HEK293 (cell line): Measurements from ENCODE around the gene IDI2.

Source experiments
- CTCF ChIA-PET: fragments of 350-600 bp; formaldehyde crosslinking; extraction: SDS; loops from one replicate; lab custom pipeline; 2021; ENCODE audit warnings: antibody characterized with exemption; lab: Yijun Ruan, JAX
- POLR2A ChIA-PET: fragments of 300-600 bp; formaldehyde crosslinking; extraction: SDS; loops from one replicate; lab custom pipeline; 2020; ENCODE audit warnings: antibody characterized with exemption, inconsistent platforms; lab: Yijun Ruan, JAX
- H3K27ac ChIP-seq: fragments of 200-500 bp; sonication (Bioruptor generic); 2 replicates; pipeline ENCODE4 v1.5.1; 2014; ENCODE audit warnings: low read depth, low read length, control low read depth, inconsistent platforms; ENCODE audit errors: extremely low read depth
- H3K36me3 ChIP-seq, 2 experiments: fragments of 200-500 bp in 1 of 2; sonication (Bioruptor generic) in 1 of 2; 1 replicate in 1 of 2; 2 replicates in 1 of 2; pipeline ENCODE4 v1.5.1; 2014 to 2017; ENCODE audit warnings: inconsistent platforms in 2 of 2, low read length in 2 of 2; ENCODE audit not compliant: control insufficient read depth in 2 of 2, insufficient read depth in 1 of 2
- H3K4me1 ChIP-seq: fragments of 200-500 bp; sonication (Bioruptor generic); 2 replicates; pipeline ENCODE4 v1.5.1; 2014; ENCODE audit warnings: mild to moderate bottlenecking, low read length, inconsistent platforms; ENCODE audit not compliant: control insufficient read depth, insufficient read depth
- H3K4me3 ChIP-seq: 2 replicates; pipeline ENCODE4 v1.5.1; 2011; ENCODE audit warnings: low read depth, mild to moderate bottlenecking, control low read depth, low read length, moderate library complexity
- H3K9me3 ChIP-seq: fragments of 200-500 bp; sonication (Bioruptor generic); 2 replicates; pipeline ENCODE4 v1.5.1; 2014; ENCODE audit warnings: low read depth, low read length, inconsistent platforms; ENCODE audit not compliant: control insufficient read depth, insufficient read depth
- CTCF ChIP-seq: fragments of 450-650 bp; formaldehyde crosslinking; IDR thresholded peaks from 2 replicates; pipeline ENCODE4 v1.5.1; 2016; ENCODE audit warnings: missing biosample characterization, missing genetic modification characterization
- EGR2 ChIP-seq: fragments of 450-650 bp; formaldehyde crosslinking; IDR thresholded peaks from 2 replicates; pipeline ENCODE4 v1.5.1; 2016; ENCODE audit warnings: low read depth, missing biosample characterization, missing genetic modification characterization
- GLIS1 ChIP-seq: fragments of 450-650 bp; formaldehyde crosslinking; IDR thresholded peaks from 2 replicates; pipeline ENCODE4 v1.5.1; 2016; ENCODE audit warnings: missing biosample characterization, missing genetic modification characterization
- GLIS2 ChIP-seq: fragments of 450-650 bp; formaldehyde crosslinking; IDR thresholded peaks from 2 replicates; pipeline ENCODE4 v1.5.1; 2016; ENCODE audit warnings: missing biosample characterization, missing genetic modification characterization
- IKZF3 ChIP-seq: fragments of 450-650 bp; IDR thresholded peaks from 2 replicates; pipeline ENCODE4 v1.5.0; 2018; ENCODE audit warnings: missing biosample characterization, mild to moderate bottlenecking, missing genetic modification characterization, moderate library complexity
- OSR2 ChIP-seq: fragments of 450-650 bp; formaldehyde crosslinking; IDR thresholded peaks from 2 replicates; pipeline ENCODE4 v1.5.1; 2016; ENCODE audit warnings: missing biosample characterization, missing genetic modification characterization
- SCRT2 ChIP-seq: fragments of 450-650 bp; formaldehyde crosslinking; IDR thresholded peaks from 2 replicates; pipeline ENCODE4 v1.5.1; 2016; ENCODE audit warnings: missing biosample characterization, missing genetic modification characterization
- ZBTB20 ChIP-seq: fragments of 450-650 bp; formaldehyde crosslinking; IDR thresholded peaks from 2 replicates; pipeline ENCODE4 v1.5.1; 2016; ENCODE audit warnings: missing biosample characterization, missing genetic modification characterization
- ZFP41 ChIP-seq: fragments of 450-650 bp; formaldehyde crosslinking; IDR thresholded peaks from 2 replicates; pipeline ENCODE4 v1.5.1; 2016; ENCODE audit warnings: missing biosample characterization, missing genetic modification characterization, borderline replicate concordance
- ZNF138 ChIP-seq: fragments of 450-650 bp; formaldehyde crosslinking; IDR thresholded peaks from 2 replicates; pipeline ENCODE4 v1.5.1; 2016; ENCODE audit warnings: missing biosample characterization, missing genetic modification characterization, borderline replicate concordance
- ZNF169 ChIP-seq: fragments of 450-650 bp; formaldehyde crosslinking; IDR thresholded peaks from 2 replicates; pipeline ENCODE4 v1.5.1; 2016; ENCODE audit warnings: missing biosample characterization, missing genetic modification characterization
- ZNF2 ChIP-seq: fragments of 450-650 bp; formaldehyde crosslinking; IDR thresholded peaks from 2 replicates; pipeline ENCODE4 v1.5.1; 2016; ENCODE audit warnings: missing biosample characterization, missing genetic modification characterization
- ZNF266 ChIP-seq: fragments of 450-650 bp; formaldehyde crosslinking; IDR thresholded peaks from 2 replicates; pipeline ENCODE4 v1.5.1; 2016; ENCODE audit warnings: missing biosample characterization, missing genetic modification characterization, low read depth
- ZNF354C ChIP-seq: fragments of 450-650 bp; formaldehyde crosslinking; IDR thresholded peaks from 2 replicates; pipeline ENCODE4 v1.5.1; 2016; ENCODE audit warnings: missing biosample characterization, missing genetic modification characterization, low read depth, borderline replicate concordance
- ZNF366 ChIP-seq: fragments of 450-650 bp; formaldehyde crosslinking; conservative IDR thresholded peaks from 2 replicates; pipeline ENCODE4 v1.5.1; 2016; ENCODE audit warnings: missing biosample characterization, missing genetic modification characterization
- ZNF530 ChIP-seq: fragments of 450-650 bp; formaldehyde crosslinking; IDR thresholded peaks from 2 replicates; pipeline ENCODE4 v1.5.1; 2016; ENCODE audit warnings: low read depth, missing biosample characterization, missing genetic modification characterization
- ZNF585B ChIP-seq: fragments of 450-650 bp; formaldehyde crosslinking; IDR thresholded peaks from 2 replicates; pipeline ENCODE4 v1.5.1; 2016; ENCODE audit warnings: missing biosample characterization, missing genetic modification characterization
- ZNF639 ChIP-seq: fragments of 450-650 bp; formaldehyde crosslinking; IDR thresholded peaks from 2 replicates; pipeline ENCODE4 v1.5.1; 2016; ENCODE audit warnings: missing biosample characterization, missing genetic modification characterization
- ZNF701 ChIP-seq: fragments of 450-650 bp; formaldehyde crosslinking; IDR thresholded peaks from 2 replicates; pipeline ENCODE4 v1.5.1; 2016; ENCODE audit warnings: missing biosample characterization, missing genetic modification characterization
- ZNF704 ChIP-seq: fragments of 450-650 bp; formaldehyde crosslinking; IDR thresholded peaks from 2 replicates; pipeline ENCODE4 v1.5.1; 2016; ENCODE audit warnings: missing biosample characterization, missing genetic modification characterization
- ZSCAN4 ChIP-seq: fragments of 450-650 bp; formaldehyde crosslinking; IDR thresholded peaks from 2 replicates; pipeline ENCODE4 v1.5.1; 2017; ENCODE audit warnings: missing biosample characterization, missing genetic modification characterization

The IDI2 gene

GRCh38 chr10:997266-998022 lies 28.2 kb downstream of the IDI2 start:
- ChIA-PET POLR2A (interaction anchor here (0.9 to 1.5 kb wide), 2 partner anchors 9 to 52 kb away, joined by 3 read pairs; partner anchors contain the start of genes GTPBP4 and IDI1), CTCF (no interaction called here)
- TF ChIP-seq ZNF266 (tag by site-specific recombination): no peak
- no peak for TF ChIP-seq ZNF366 (tag by site-specific recombination)
- TF ChIP-seq EGR2: no peak
- TF ChIP-seq ZFP41 (tag by site-specific recombination): no peak
- TF ChIP-seq ZNF704: no peak

GRCh38 chr10:996031-996430 lies 29.6 kb downstream of the IDI2 start:
- H3K9me3 ChIP-seq: no peaks in the 10 kb centered on the region
- POLR2A ChIA-PET: no interaction called here
- TF ChIP-seq GLIS1 (tag by site-specific recombination) (no peak), ZNF169 (tag by site-specific recombination) (no peak), ZNF138 (no peak), ZNF354C (tag by site-specific recombination) (no peak), ZSCAN4 (tag by site-specific recombination) (no peak), IKZF3 (no peak), GLIS2 (tag by site-specific recombination) (no peak), ZNF639 (no peak), SCRT2 (tag by site-specific recombination) (no peak), ZBTB20 (no peak), ZNF701 (tag by site-specific recombination) (no peak), CTCF (tag by site-specific recombination) (no peak), ZNF530 (tag by site-specific recombination) (no peak), ZNF585B (tag by site-specific recombination) (no peak), ZNF2 (no peak), OSR2 (tag by site-specific recombination) (no peak)
- H3K36me3 ChIP-seq: peaks cover 68 to 89% of the 10 kb centered on the region in 2 experiments
- no peak overlapping the region for H3K27ac ChIP-seq
- H3K4me1 ChIP-seq: no peaks in the 10 kb centered on the region
- H3K4me3 ChIP-seq: no peak overlapping the region
- CTCF ChIA-PET: no interaction called here

More at GRCh38 chr10:997266-998022, 28.2 kb downstream of the IDI2 start:
- Histone ChIP-seq H3K4me3 (no peak overlapping the region), H3K4me1 (no peaks in the 10 kb centered on the region), H3K27ac (no peak overlapping the region), H3K36me3 (peaks cover 81 to 98% of the 10 kb centered on the region in 2 experiments), H3K9me3 (no peaks in the 10 kb centered on the region)
